Measurements from ENCODE around the gene PRH2.

GRCh38 chr12:10956085-10956484, 27.0 kb downstream of the PRH2 start:
- TF ChIP-seq CTCF (IDR thresholded peaks at IDR 0.05; ENCODE audit: insufficient read depth, low read length) (no peak), SPI1 (IDR thresholded peaks at IDR 0.05; ENCODE audit: borderline replicate concordance, low read depth) (no peak)

Data from HL-60 (cell line).